ENCODE results near the gene MYH10.

The MYH10 gene

GRCh38 chr17:8602679-8603078, 27.8 kb downstream of the MYH10 start:
- no peak for DNase-seq

GRCh38 chr17:8599351-8600011, 31.0 kb downstream of the MYH10 start:
- no peak for DNase-seq

- DNase-seq, result no peak
These were observed 31.6 kb downstream of the MYH10 start for GRCh38 chr17:8598913-8599312.

GRCh38 chr17:8593830-8594229, 36.7 kb downstream of the MYH10 start:
- DNase-seq, result no peak

GRCh38 chr17:8593276-8593675, 37.2 kb downstream of the MYH10 start:
- no peak for DNase-seq

GRCh38 chr17:8588877-8589554, 41.5 kb downstream of the MYH10 start:
- no peak for DNase-seq

GRCh38 chr17:8586766-8587165, 43.8 kb downstream of the MYH10 start:
- no peak for DNase-seq

GRCh38 chr17:8585911-8586310, 44.6 kb downstream of the MYH10 start:
- no peak for DNase-seq

GRCh38 chr17:8583954-8584353, 46.6 kb downstream of the MYH10 start:
- no peak for DNase-seq

GRCh38 chr17:8580952-8581658, 49.4 kb downstream of the MYH10 start:
- DNase-seq, result no peak

- no peak for DNase-seq
These were observed 52.7 kb downstream of the MYH10 start for GRCh38 chr17:8577868-8578267.

GRCh38 chr17:8576559-8577294, 53.8 kb downstream of the MYH10 start:
- no peak for DNase-seq

GRCh38 chr17:8574687-8575086, 55.8 kb downstream of the MYH10 start:
- DNase-seq, result no peak

GRCh38 chr17:8572764-8573163, 57.8 kb downstream of the MYH10 start:
- DNase-seq, result no peak

- no peak for DNase-seq
These were observed 66.4 kb downstream of the MYH10 start for GRCh38 chr17:8563981-8564602.

- DNase-seq, result no peak
These were observed 67.3 kb downstream of the MYH10 start for GRCh38 chr17:8563024-8563776.

GRCh38 chr17:8558144-8558543, 72.4 kb downstream of the MYH10 start:
- no peak for DNase-seq

GRCh38 chr17:8557176-8557806, 73.2 kb downstream of the MYH10 start:
- no peak for DNase-seq

- no peak for DNase-seq
These were observed 74.5 kb downstream of the MYH10 start for GRCh38 chr17:8556074-8556473.

- DNase-seq, result no peak
These were observed 75.5 kb downstream of the MYH10 start for GRCh38 chr17:8555062-8555461.

- DNase-seq, result no peak
These were observed 77.8 kb downstream of the MYH10 start for GRCh38 chr17:8552577-8553320.
